Measurements from ENCODE around the gene CHMP6.

- TF ChIP-seq CTCF (conservative IDR thresholded peaks at IDR 0.05), result no peak
- TF ChIP-seq EZH2 (IDR thresholded peaks at IDR 0.05; ENCODE audit: low read depth), result no peak
Observed at GRCh38 chr17:80952291-80952690, 39.4 kb upstream of the CHMP6 start.

Data from PC-9 (cell line).